HepG2 (cell line): ENCODE measurements around the gene ZNF687. TPM values are rescaled to one million over a fixed set of nuclear protein-coding genes. Genes with fewer than 3 reads are reported as not detected.

ENCODE experiments used
- ATAC-seq: fragments of 200-7000 bp; cut with Tn5 transposase; 3 replicates; pipeline ENCODE4 v1.9.1; 2020; ENCODE audit warnings: mild to moderate bottlenecking, moderate library complexity
- BruUV-seq: library from RNA; stranded (reverse); fragments of 400-500 nt; replicated peaks from 2 replicates; lab custom pipeline; 2021; lab: Mats Ljungman, UMichigan
- CTCF ChIA-PET: fragments of 300-600 bp; formaldehyde crosslinking; extraction: SDS; loops from one replicate; lab custom pipeline; 2021; ENCODE audit warnings: low total read pairs, inconsistent platforms, low intra/inter-chr PET ratio; lab: Yijun Ruan, JAX
- POLR2A ChIA-PET: fragments of 350-600 bp; sonication (Branson Sonifier 250); formaldehyde crosslinking; loops from one replicate; lab custom pipeline; 2020; ENCODE audit warnings: antibody characterized with exemption, inconsistent platforms; lab: Yijun Ruan, JAX
- DNase-seq: peaks from one replicate; pipeline ENCODE4 v3.0.0-alpha.2; 2015; ENCODE audit warnings: low spot score
- FAIRE-seq: peaks from 3 replicates; lab custom pipeline; 2011; peaks lifted over from hg19 to GRCh38; lab: Jason Lieb, UNC
- H2AFZ ChIP-seq: one replicate; pipeline ENCODE4 v1.6.1; 2011; ENCODE audit warnings: low read length, inconsistent platforms
- H3K27ac ChIP-seq: fragments of 300-600 bp; 3 replicates; pipeline ENCODE4 v1.8.0; 2011; ENCODE audit warnings: mixed run types, mild to moderate bottlenecking, mixed read lengths, low read length, inconsistent platforms; ENCODE audit not compliant: insufficient read depth; ENCODE audit errors: extremely low read length
- H3K27me3 ChIP-seq, 2 experiments: fragments of 200-600 bp in 1 of 2; 2 replicates in 1 of 2; 3 replicates in 1 of 2; pipeline versions ENCODE4 v1.6.0 to v1.8.0; 2011; ENCODE audit warnings: low read length in 2 of 2, mild to moderate bottlenecking in 2 of 2, moderate library complexity in 2 of 2, inconsistent platforms in 1 of 2; ENCODE audit not compliant: insufficient read depth in 2 of 2, control insufficient read depth in 1 of 2
- H3K36me3 ChIP-seq, 2 experiments: fragments of 200-600 bp in 1 of 2; replicated peaks in 1 of 2; 2 replicates in 1 of 2; 3 replicates in 1 of 2; pipeline versions ENCODE4 v1.5.1 to v1.8.0; 2011; ENCODE audit warnings: low read length in 2 of 2, inconsistent platforms in 1 of 2; ENCODE audit not compliant: insufficient read depth in 2 of 2, control insufficient read depth in 1 of 2
- H3K4me1 ChIP-seq: 2 replicates; pipeline ENCODE4 v1.5.1; 2012; ENCODE audit warnings: low read length, inconsistent platforms; ENCODE audit not compliant: insufficient read depth
- H3K4me2 ChIP-seq: 2 replicates; pipeline ENCODE4 v1.6.0; 2011; ENCODE audit warnings: low read depth, low read length, inconsistent platforms
- H3K4me3 ChIP-seq, 3 experiments: fragments of 200-600 bp in 1 of 3; sonication (generic), shearing (Covaris generic) in 1 of 3; replicated peaks in 1 of 3; 2 replicates each; pipeline ENCODE4 v1.5.1; 2011 to 2016; ENCODE audit warnings: low read length in 3 of 3, inconsistent platforms in 2 of 3, low read depth in 2 of 3, mild to moderate bottlenecking in 2 of 3, control low read depth in 1 of 3, mixed read lengths in 1 of 3; ENCODE audit not compliant: insufficient read depth in 1 of 3
- H3K79me2 ChIP-seq: one replicate; pipeline ENCODE4 v1.6.1; 2011; ENCODE audit warnings: low read length, inconsistent platforms; ENCODE audit not compliant: insufficient read depth
- H3K9ac ChIP-seq: 2 replicates; pipeline ENCODE4 v1.6.0; 2011; ENCODE audit warnings: mild to moderate bottlenecking, low read depth, low read length, inconsistent platforms; ENCODE audit not compliant: insufficient read depth
- H3K9me3 ChIP-seq: 2 replicates; pipeline ENCODE4 v1.5.1; 2012; ENCODE audit warnings: mild to moderate bottlenecking, low read length
- H4K20me1 ChIP-seq: 2 replicates; pipeline ENCODE4 v1.6.0; 2011; ENCODE audit warnings: inconsistent platforms, mild to moderate bottlenecking, low read length, moderate library complexity; ENCODE audit not compliant: insufficient read depth
- CBX5 ChIP-seq: sonication (generic); formaldehyde crosslinking; IDR thresholded peaks from 2 replicates; pipeline ENCODE4 v1.4.0; 2020; ENCODE audit warnings: missing genetic modification reagents, borderline replicate concordance
- DNMT3B ChIP-seq: conservative IDR thresholded peaks from 2 replicates; pipeline ENCODE4 v1.6.1; 2016; ENCODE audit warnings: missing biosample characterization, control low read depth
- MAFK ChIP-seq, 2 experiments: IDR thresholded peaks in 1 of 2; conservative IDR thresholded peaks in 1 of 2; 2 replicates each; pipeline ENCODE4 v1.6.1; 2011; ENCODE audit warnings: improper control_type of control experiment in 2 of 2, low read length in 2 of 2
- NCOA1 ChIP-seq: sonication (generic); formaldehyde crosslinking; IDR thresholded peaks from 2 replicates; pipeline ENCODE4 v1.9.0; 2021; ENCODE audit warnings: missing genetic modification reagents
- NR2F1 ChIP-seq, 2 experiments: fragments of 450-650 bp in 1 of 2; formaldehyde crosslinking in 1 of 2; IDR thresholded peaks; 2 replicates each; pipeline versions ENCODE4 v1.5.0 to v1.6.1; 2016 to 2020; ENCODE audit warnings: mild to moderate bottlenecking in 1 of 2, missing compliant biosample characterization in 1 of 2, missing genetic modification reagents in 1 of 2, moderate library complexity in 1 of 2
- TGIF2 ChIP-seq: IDR thresholded peaks from 2 replicates; pipeline ENCODE4 v1.6.1; 2016; ENCODE audit warnings: control low read depth, missing compliant biosample characterization
- WIZ ChIP-seq: sonication (generic); formaldehyde crosslinking; IDR thresholded peaks from 2 replicates; pipeline ENCODE4 v1.5.1; 2020; ENCODE audit warnings: mild to moderate bottlenecking, missing genetic modification reagents
- ZNF451 ChIP-seq: sonication (generic); formaldehyde crosslinking; IDR thresholded peaks from 2 replicates; pipeline ENCODE4 v1.5.0; 2020; ENCODE audit warnings: mild to moderate bottlenecking, missing genetic modification reagents
- ZNF772 ChIP-seq: sonication (generic); formaldehyde crosslinking; IDR thresholded peaks from 2 replicates; pipeline ENCODE4 v1.5.0; 2020; ENCODE audit warnings: mild to moderate bottlenecking, missing genetic modification reagents
- ZNF891 ChIP-seq: sonication (generic); formaldehyde crosslinking; IDR thresholded peaks from 2 replicates; pipeline ENCODE4 v1.5.0; 2020; ENCODE audit warnings: mild to moderate bottlenecking, missing genetic modification reagents
- ZSCAN12 ChIP-seq: sonication (generic); formaldehyde crosslinking; IDR thresholded peaks from 2 replicates; pipeline ENCODE4 v1.9.0; 2021; ENCODE audit warnings: mild to moderate bottlenecking, missing genetic modification reagents
- WGBS: methylation state at CpG from one replicate; pipeline ENCODE4 v1.1.6; 2017; ENCODE audit warnings: low lambda C conversion rate; 5-methylcytosine and 5-hydroxymethylcytosine counted together
- in situ Hi-C: cut with HindIII; loops from 2 replicates; pipeline ENCODE4 v1.10.0; 2017; ENCODE audit warnings: low pct_unique_long_range_greater_than_20kb; ENCODE audit not compliant: extremely low pct_ligation_motif_present
- intact Hi-C: fragments of 100-400 bp; cut with micrococcal nuclease; formaldehyde crosslinking; loops from one replicate; pipeline ENCODE4 v1.10.0; 2022; ENCODE audit not compliant: unreplicated experiment
- polyA plus RNA-seq, 8 experiments: library from polyadenylated mRNA; depleted of rRNA in 3 of 8; stranded (reverse) in 7 of 8; unstranded in 1 of 8; fragments of >200 nt; fragmentation: Illumina TruSeq in 4 of 8; extraction: Trizol in 4 of 8; gene quantifications; 2 replicates each; pipeline versions ENCODE4 v1.2.1 to v1.2.3, GENCODE V29; 2011 to 2016; ENCODE audit warnings: low read depth in 4 of 8, missing spikeins in 1 of 8, mixed read lengths in 1 of 8; ENCODE audit not compliant: insufficient read depth in 1 of 8
- total RNA-seq, 5 experiments: library from RNA; depleted of rRNA; stranded (reverse); fragments of >200 nt; fragmentation: Illumina TruSeq; extraction: Trizol; gene quantifications; 2 replicates each; pipeline ENCODE4 v1.2.3, GENCODE V29; 2016; ENCODE audit warnings: low read depth in 1 of 5
- TF ChIP-seq, protein P1 (sequence below): sonication (generic); formaldehyde crosslinking; IDR thresholded peaks from 2 replicates; pipeline ENCODE4 v1.4.0; 2020; ENCODE audit warnings: mild to moderate bottlenecking, missing genetic modification reagents
- TF ChIP-seq, protein P2 (sequence below): sonication (generic); formaldehyde crosslinking; IDR thresholded peaks from 2 replicates; pipeline ENCODE4 v1.8.1; 2023; ENCODE audit warnings: mild to moderate bottlenecking, missing genetic modification reagents
- TF ChIP-seq, protein P3 (sequence below): IDR thresholded peaks from 2 replicates; pipeline ENCODE4 v1.6.1; 2016; ENCODE audit warnings: control low read depth
- TF ChIP-seq, protein P4 (sequence below): IDR thresholded peaks from 2 replicates; pipeline ENCODE4 v1.6.1; 2016; ENCODE audit warnings: low read depth, control low read depth

The ZNF687 gene
- total and polyA plus RNA-seq, 2 of the 13 experiments (the other 11 are each of a cell fraction or from before 2014, with no cell fraction given) = 14.1 to 16.5 TPM

GRCh38 chr1:151325231-151325630, 43.1 kb downstream of the ZNF687 start:
- Histone ChIP-seq H3K36me3 (peaks cover 3 to 6% of the 10 kb centered on the region in 2 experiments; a peak in 4 of 5 replicates), H3K27me3 (no peaks in the 10 kb centered on the region; a peak in 1 of 5 replicates), H3K4me3 (no peak overlapping the region), H3K4me1 (peaks cover 33% of the 10 kb centered on the region), H3K4me2 (0 out of 2 replicates have a peak overlapping the region, but pooled peaks have one; percentile 92), H3K79me2 (peaks cover 18% of the 10 kb centered on the region), H3K27ac (no peak overlapping the region), H3K9me3 (no peaks in the 10 kb centered on the region), H4K20me1 (no peaks in the 10 kb centered on the region), H3K9ac (no peak overlapping the region), H2AFZ (no peak overlapping the region)
- in situ Hi-C loops (no loop called here), intact Hi-C loops (no loop called here)
- no peak for DNase-seq
- POLR2A ChIA-PET = no interaction called here
- no peak for FAIRE-seq
- no peak for ATAC-seq
- 98% methylated on average over 7 of the region's 7 CpGs for WGBS
- no TSS peak for BruUV-seq
- TF ChIP-seq, protein P1, sequence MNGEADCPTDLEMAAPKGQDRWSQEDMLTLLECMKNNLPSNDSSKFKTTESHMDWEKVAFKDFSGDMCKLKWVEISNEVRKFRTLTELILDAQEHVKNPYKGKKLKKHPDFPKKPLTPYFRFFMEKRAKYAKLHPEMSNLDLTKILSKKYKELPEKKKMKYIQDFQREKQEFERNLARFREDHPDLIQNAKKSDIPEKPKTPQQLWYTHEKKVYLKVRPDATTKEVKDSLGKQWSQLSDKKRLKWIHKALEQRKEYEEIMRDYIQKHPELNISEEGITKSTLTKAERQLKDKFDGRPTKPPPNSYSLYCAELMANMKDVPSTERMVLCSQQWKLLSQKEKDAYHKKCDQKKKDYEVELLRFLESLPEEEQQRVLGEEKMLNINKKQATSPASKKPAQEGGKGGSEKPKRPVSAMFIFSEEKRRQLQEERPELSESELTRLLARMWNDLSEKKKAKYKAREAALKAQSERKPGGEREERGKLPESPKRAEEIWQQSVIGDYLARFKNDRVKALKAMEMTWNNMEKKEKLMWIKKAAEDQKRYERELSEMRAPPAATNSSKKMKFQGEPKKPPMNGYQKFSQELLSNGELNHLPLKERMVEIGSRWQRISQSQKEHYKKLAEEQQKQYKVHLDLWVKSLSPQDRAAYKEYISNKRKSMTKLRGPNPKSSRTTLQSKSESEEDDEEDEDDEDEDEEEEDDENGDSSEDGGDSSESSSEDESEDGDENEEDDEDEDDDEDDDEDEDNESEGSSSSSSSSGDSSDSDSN (CRISPR knock-in tag) = no peak
- TF ChIP-seq DNMT3B (CRISPR knock-in tag) (no peak), ZSCAN12 (no peak), CBX5 (CRISPR knock-in tag) (no peak), TGIF2 (CRISPR knock-in tag) (no peak), NR2F1 (CRISPR knock-in tag; IDR thresholded peaks at IDR 0.05) (no peak), ZNF891 (CRISPR knock-in tag) (no peak), ZNF772 (CRISPR knock-in tag) (no peak), NCOA1 (CRISPR knock-in tag) (no peak), WIZ (CRISPR knock-in tag) (no peak), MAFK (conservative IDR thresholded peaks at IDR 0.05 in 1 of 2, IDR thresholded peaks at IDR 0.05 in 1 of 2; ENCODE audit: low read length in 2 of 2) (no peak), ZNF451 (no peak)
- TF ChIP-seq, protein P2, sequence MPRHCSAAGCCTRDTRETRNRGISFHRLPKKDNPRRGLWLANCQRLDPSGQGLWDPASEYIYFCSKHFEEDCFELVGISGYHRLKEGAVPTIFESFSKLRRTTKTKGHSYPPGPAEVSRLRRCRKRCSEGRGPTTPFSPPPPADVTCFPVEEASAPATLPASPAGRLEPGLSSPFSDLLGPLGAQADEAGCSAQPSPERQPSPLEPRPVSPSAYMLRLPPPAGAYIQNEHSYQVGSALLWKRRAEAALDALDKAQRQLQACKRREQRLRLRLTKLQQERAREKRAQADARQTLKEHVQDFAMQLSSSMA = no peak
- TF ChIP-seq, protein P3, sequence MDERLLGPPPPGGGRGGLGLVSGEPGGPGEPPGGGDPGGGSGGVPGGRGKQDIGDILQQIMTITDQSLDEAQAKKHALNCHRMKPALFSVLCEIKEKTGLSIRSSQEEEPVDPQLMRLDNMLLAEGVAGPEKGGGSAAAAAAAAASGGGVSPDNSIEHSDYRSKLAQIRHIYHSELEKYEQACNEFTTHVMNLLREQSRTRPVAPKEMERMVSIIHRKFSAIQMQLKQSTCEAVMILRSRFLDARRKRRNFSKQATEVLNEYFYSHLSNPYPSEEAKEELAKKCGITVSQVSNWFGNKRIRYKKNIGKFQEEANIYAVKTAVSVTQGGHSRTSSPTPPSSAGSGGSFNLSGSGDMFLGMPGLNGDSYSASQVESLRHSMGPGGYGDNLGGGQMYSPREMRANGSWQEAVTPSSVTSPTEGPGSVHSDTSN = no peak
- TF ChIP-seq, protein P4, sequence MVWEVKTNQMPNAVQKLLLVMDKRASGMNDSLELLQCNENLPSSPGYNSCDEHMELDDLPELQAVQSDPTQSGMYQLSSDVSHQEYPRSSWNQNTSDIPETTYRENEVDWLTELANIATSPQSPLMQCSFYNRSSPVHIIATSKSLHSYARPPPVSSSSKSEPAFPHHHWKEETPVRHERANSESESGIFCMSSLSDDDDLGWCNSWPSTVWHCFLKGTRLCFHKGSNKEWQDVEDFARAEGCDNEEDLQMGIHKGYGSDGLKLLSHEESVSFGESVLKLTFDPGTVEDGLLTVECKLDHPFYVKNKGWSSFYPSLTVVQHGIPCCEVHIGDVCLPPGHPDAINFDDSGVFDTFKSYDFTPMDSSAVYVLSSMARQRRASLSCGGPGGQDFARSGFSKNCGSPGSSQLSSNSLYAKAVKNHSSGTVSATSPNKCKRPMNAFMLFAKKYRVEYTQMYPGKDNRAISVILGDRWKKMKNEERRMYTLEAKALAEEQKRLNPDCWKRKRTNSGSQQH = no peak
- CTCF ChIA-PET = no interaction called here
